HepG2 (cell line): ENCODE measurements around the gene ENPP7. TPM values are rescaled to one million over a fixed set of nuclear protein-coding genes. Genes with fewer than 3 reads are reported as not detected.

Experiments used
- ATAC-seq: fragments of 200-7000 bp; cut with Tn5 transposase; 3 replicates; pipeline ENCODE4 v1.9.1; 2020; ENCODE audit warnings: mild to moderate bottlenecking, moderate library complexity
- BruUV-seq: library from RNA; stranded (reverse); fragments of 400-500 nt; replicated peaks from 2 replicates; lab custom pipeline; 2021; lab: Mats Ljungman, UMichigan
- CTCF ChIA-PET: fragments of 300-600 bp; formaldehyde crosslinking; extraction: SDS; loops from one replicate; lab custom pipeline; 2021; ENCODE audit warnings: low total read pairs, inconsistent platforms, low intra/inter-chr PET ratio; lab: Yijun Ruan, JAX
- POLR2A ChIA-PET: fragments of 350-600 bp; sonication (Branson Sonifier 250); formaldehyde crosslinking; loops from one replicate; lab custom pipeline; 2020; ENCODE audit warnings: antibody characterized with exemption, inconsistent platforms; lab: Yijun Ruan, JAX
- DNase-seq: peaks from one replicate; pipeline ENCODE4 v3.0.0-alpha.2; 2015; ENCODE audit warnings: low spot score
- FAIRE-seq: peaks from 3 replicates; lab custom pipeline; 2011; peaks lifted over from hg19 to GRCh38; lab: Jason Lieb, UNC
- H2AFZ ChIP-seq: one replicate; pipeline ENCODE4 v1.6.1; 2011; ENCODE audit warnings: low read length, inconsistent platforms
- H3K27ac ChIP-seq: fragments of 300-600 bp; 3 replicates; pipeline ENCODE4 v1.8.0; 2011; ENCODE audit warnings: mixed run types, mild to moderate bottlenecking, mixed read lengths, low read length, inconsistent platforms; ENCODE audit not compliant: insufficient read depth; ENCODE audit errors: extremely low read length
- H3K27me3 ChIP-seq, 2 experiments: fragments of 200-600 bp in 1 of 2; 2 replicates in 1 of 2; 3 replicates in 1 of 2; pipeline versions ENCODE4 v1.6.0 to v1.8.0; 2011; ENCODE audit warnings: low read length in 2 of 2, mild to moderate bottlenecking in 2 of 2, moderate library complexity in 2 of 2, inconsistent platforms in 1 of 2; ENCODE audit not compliant: insufficient read depth in 2 of 2, control insufficient read depth in 1 of 2
- H3K36me3 ChIP-seq, 2 experiments: fragments of 200-600 bp in 1 of 2; replicated peaks in 1 of 2; 2 replicates in 1 of 2; 3 replicates in 1 of 2; pipeline versions ENCODE4 v1.5.1 to v1.8.0; 2011; ENCODE audit warnings: low read length in 2 of 2, inconsistent platforms in 1 of 2; ENCODE audit not compliant: insufficient read depth in 2 of 2, control insufficient read depth in 1 of 2
- H3K4me1 ChIP-seq: 2 replicates; pipeline ENCODE4 v1.5.1; 2012; ENCODE audit warnings: low read length, inconsistent platforms; ENCODE audit not compliant: insufficient read depth
- H3K4me2 ChIP-seq: 2 replicates; pipeline ENCODE4 v1.6.0; 2011; ENCODE audit warnings: low read depth, low read length, inconsistent platforms
- H3K4me3 ChIP-seq, 3 experiments: fragments of 200-600 bp in 1 of 3; sonication (generic), shearing (Covaris generic) in 1 of 3; replicated peaks in 1 of 3; 2 replicates each; pipeline ENCODE4 v1.5.1; 2011 to 2016; ENCODE audit warnings: low read length in 3 of 3, inconsistent platforms in 2 of 3, low read depth in 2 of 3, mild to moderate bottlenecking in 2 of 3, control low read depth in 1 of 3, mixed read lengths in 1 of 3; ENCODE audit not compliant: insufficient read depth in 1 of 3
- H3K79me2 ChIP-seq: one replicate; pipeline ENCODE4 v1.6.1; 2011; ENCODE audit warnings: low read length, inconsistent platforms; ENCODE audit not compliant: insufficient read depth
- H3K9ac ChIP-seq: 2 replicates; pipeline ENCODE4 v1.6.0; 2011; ENCODE audit warnings: mild to moderate bottlenecking, low read depth, low read length, inconsistent platforms; ENCODE audit not compliant: insufficient read depth
- H3K9me3 ChIP-seq: 2 replicates; pipeline ENCODE4 v1.5.1; 2012; ENCODE audit warnings: mild to moderate bottlenecking, low read length
- H4K20me1 ChIP-seq: 2 replicates; pipeline ENCODE4 v1.6.0; 2011; ENCODE audit warnings: inconsistent platforms, mild to moderate bottlenecking, low read length, moderate library complexity; ENCODE audit not compliant: insufficient read depth
- CCAR2 ChIP-seq: fragments of 200-400 bp; formaldehyde crosslinking; optimal IDR thresholded peaks from 2 replicates; pipeline ENCODE3; 2018; ENCODE audit warnings: low read depth, mild to moderate bottlenecking, low read length, moderate library complexity
- ONECUT2 ChIP-seq: sonication (generic); formaldehyde crosslinking; IDR thresholded peaks from 2 replicates; pipeline ENCODE4 v1.4.0; 2020; ENCODE audit warnings: missing genetic modification reagents
- RFX1 ChIP-seq: fragments of 450-650 bp; IDR thresholded peaks from 2 replicates; pipeline ENCODE4 v1.6.1; 2017
- SKI ChIP-seq: fragments of 450-650 bp; IDR thresholded peaks from one replicate; pipeline ENCODE4 v1.6.1; 2018; ENCODE audit warnings: mild to moderate bottlenecking; ENCODE audit not compliant: partially characterized antibody
- ZNF709 ChIP-seq: sonication (generic); formaldehyde crosslinking; IDR thresholded peaks from 2 replicates; pipeline ENCODE4 v1.5.0; 2020; ENCODE audit warnings: mild to moderate bottlenecking, missing genetic modification reagents
- ZNF883 ChIP-seq: sonication (generic); formaldehyde crosslinking; IDR thresholded peaks from 2 replicates; pipeline ENCODE4 v1.5.1; 2020; ENCODE audit warnings: mild to moderate bottlenecking, missing genetic modification reagents; ENCODE audit errors: not compliant biosample characterization
- WGBS: methylation state at CpG from one replicate; pipeline ENCODE4 v1.1.6; 2017; ENCODE audit warnings: low lambda C conversion rate; 5-methylcytosine and 5-hydroxymethylcytosine counted together
- in situ Hi-C: cut with HindIII; loops from 2 replicates; pipeline ENCODE4 v1.10.0; 2017; ENCODE audit warnings: low pct_unique_long_range_greater_than_20kb; ENCODE audit not compliant: extremely low pct_ligation_motif_present
- intact Hi-C: fragments of 100-400 bp; cut with micrococcal nuclease; formaldehyde crosslinking; loops from one replicate; pipeline ENCODE4 v1.10.0; 2022; ENCODE audit not compliant: unreplicated experiment
- polyA plus RNA-seq, 8 experiments: library from polyadenylated mRNA; depleted of rRNA in 3 of 8; stranded (reverse) in 7 of 8; unstranded in 1 of 8; fragments of >200 nt; fragmentation: Illumina TruSeq in 4 of 8; extraction: Trizol in 4 of 8; gene quantifications; 2 replicates each; pipeline versions ENCODE4 v1.2.1 to v1.2.3, GENCODE V29; 2011 to 2016; ENCODE audit warnings: low read depth in 4 of 8, missing spikeins in 1 of 8, mixed read lengths in 1 of 8; ENCODE audit not compliant: insufficient read depth in 1 of 8
- total RNA-seq, 5 experiments: library from RNA; depleted of rRNA; stranded (reverse); fragments of >200 nt; fragmentation: Illumina TruSeq; extraction: Trizol; gene quantifications; 2 replicates each; pipeline ENCODE4 v1.2.3, GENCODE V29; 2016; ENCODE audit warnings: low read depth in 1 of 5
- TF ChIP-seq, protein P1 (sequence below): sonication (generic); formaldehyde crosslinking; conservative IDR thresholded peaks from 2 replicates; pipeline ENCODE4 v1.8.1; 2023; ENCODE audit warnings: missing genetic modification reagents
- TF ChIP-seq, protein P2 (sequence below): fragments of 450-650 bp; IDR thresholded peaks from 2 replicates; pipeline ENCODE4 v1.6.1; 2016
- TF ChIP-seq, protein P3 (sequence below): sonication (generic); formaldehyde crosslinking; IDR thresholded peaks from 2 replicates; pipeline ENCODE4 v1.4.0; 2020; ENCODE audit warnings: mild to moderate bottlenecking, missing genetic modification reagents
- TF ChIP-seq, protein P4 (sequence below): sonication (generic); formaldehyde crosslinking; IDR thresholded peaks from 2 replicates; pipeline ENCODE4 v1.4.0; 2020; ENCODE audit warnings: missing genetic modification reagents
- TF ChIP-seq, protein P5 (sequence below): sonication (generic); formaldehyde crosslinking; conservative IDR thresholded peaks from 2 replicates; pipeline ENCODE4 v1.4.0; 2020; ENCODE audit warnings: missing genetic modification reagents

ENPP7 gene
- total and polyA plus RNA-seq, 2 of the 13 experiments (the other 11 are each of a cell fraction or from before 2014, with no cell fraction given), result 1.1 to 2.2 TPM

DNA sequence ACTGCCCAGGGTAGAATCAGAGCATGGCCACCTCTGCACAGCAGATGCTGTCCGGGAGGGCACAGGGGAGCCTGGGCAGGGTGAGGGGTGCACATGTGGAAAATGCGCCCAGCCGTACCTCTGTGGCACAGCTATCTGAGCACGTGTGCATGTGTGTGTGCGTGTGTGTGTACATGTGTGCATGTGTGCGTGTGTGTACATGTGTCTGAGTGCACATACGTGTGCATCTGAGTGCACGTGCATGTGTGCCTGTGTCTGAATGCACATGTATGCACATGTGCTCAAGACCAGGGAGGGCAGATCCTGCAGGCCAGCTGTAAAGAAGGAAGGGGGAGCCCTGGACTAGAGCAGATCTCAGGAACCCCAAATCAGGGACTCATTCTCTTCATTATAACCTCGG, 37.3 kb upstream of the ENPP7 start:
- no peak for TF ChIP-seq ZNF883 (CRISPR knock-in tag)
- TF ChIP-seq, protein P1, sequence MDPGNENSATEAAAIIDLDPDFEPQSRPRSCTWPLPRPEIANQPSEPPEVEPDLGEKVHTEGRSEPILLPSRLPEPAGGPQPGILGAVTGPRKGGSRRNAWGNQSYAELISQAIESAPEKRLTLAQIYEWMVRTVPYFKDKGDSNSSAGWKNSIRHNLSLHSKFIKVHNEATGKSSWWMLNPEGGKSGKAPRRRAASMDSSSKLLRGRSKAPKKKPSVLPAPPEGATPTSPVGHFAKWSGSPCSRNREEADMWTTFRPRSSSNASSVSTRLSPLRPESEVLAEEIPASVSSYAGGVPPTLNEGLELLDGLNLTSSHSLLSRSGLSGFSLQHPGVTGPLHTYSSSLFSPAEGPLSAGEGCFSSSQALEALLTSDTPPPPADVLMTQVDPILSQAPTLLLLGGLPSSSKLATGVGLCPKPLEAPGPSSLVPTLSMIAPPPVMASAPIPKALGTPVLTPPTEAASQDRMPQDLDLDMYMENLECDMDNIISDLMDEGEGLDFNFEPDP (CRISPR knock-in tag), result no peak
- TF ChIP-seq, protein P2, sequence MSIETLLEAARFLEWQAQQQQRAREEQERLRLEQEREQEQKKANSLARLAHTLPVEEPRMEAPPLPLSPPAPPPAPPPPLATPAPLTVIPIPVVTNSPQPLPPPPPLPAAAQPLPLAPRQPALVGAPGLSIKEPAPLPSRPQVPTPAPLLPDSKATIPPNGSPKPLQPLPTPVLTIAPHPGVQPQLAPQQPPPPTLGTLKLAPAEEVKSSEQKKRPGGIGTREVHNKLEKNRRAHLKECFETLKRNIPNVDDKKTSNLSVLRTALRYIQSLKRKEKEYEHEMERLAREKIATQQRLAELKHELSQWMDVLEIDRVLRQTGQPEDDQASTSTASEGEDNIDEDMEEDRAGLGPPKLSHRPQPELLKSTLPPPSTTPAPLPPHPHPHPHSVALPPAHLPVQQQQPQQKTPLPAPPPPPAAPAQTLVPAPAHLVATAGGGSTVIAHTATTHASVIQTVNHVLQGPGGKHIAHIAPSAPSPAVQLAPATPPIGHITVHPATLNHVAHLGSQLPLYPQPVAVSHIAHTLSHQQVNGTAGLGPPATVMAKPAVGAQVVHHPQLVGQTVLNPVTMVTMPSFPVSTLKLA, result peak; percentile 98
- in situ Hi-C loops, result no loop called here
- Histone ChIP-seq H3K4me3 (no peak overlapping the region), H3K9ac (no peak overlapping the region), H3K36me3 (no peaks in the 10 kb centered on the region), H2AFZ (no peak overlapping the region), H3K4me2 (no peak overlapping the region), H3K27ac (no peak overlapping the region), H3K4me1 (no peaks in the 10 kb centered on the region), H4K20me1 (peaks cover 4% of the 10 kb centered on the region; the same call in 1 of the 2 replicates), H3K9me3 (no peaks in the 10 kb centered on the region), H3K27me3 (peaks cover 45 to 92% of the 10 kb centered on the region in 2 experiments; a peak in 4 of 5 replicates), H3K79me2 (no peaks in the 10 kb centered on the region)
- ChIA-PET CTCF (no interaction called here), POLR2A (no interaction called here)
- no peak for DNase-seq
- BruUV-seq, result no TSS peak
- 20% methylated on average over 9 of the region's 9 CpGs for WGBS
- FAIRE-seq, result no peak
- no peak for ATAC-seq
- intact Hi-C loops, result no loop called here

DNA sequence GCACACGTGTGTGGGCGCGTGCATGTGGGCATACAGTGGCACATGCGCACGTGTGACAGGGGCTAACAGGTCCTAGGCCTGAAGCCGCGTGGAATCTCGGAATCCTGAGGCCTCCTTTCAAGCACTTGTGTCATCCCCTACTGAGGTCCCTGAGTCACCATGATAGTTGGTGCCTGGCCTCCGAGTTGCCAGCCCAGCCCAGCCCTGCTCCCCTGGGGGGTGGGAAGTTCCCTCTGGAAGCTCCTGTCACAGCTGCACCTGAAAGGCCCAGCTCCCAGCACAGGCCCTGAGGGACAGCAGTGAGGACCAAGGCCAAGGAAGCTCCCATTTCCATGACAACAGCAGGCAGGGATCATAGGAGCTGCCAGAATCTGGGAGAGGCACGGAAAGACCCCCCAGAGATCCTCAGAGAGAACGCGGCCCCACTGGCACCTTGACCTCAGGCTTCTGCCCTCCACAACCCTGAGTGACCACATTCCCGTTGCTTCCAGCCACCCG, 35.4 kb upstream of the ENPP7 start:
- FAIRE-seq, result no peak
- ChIA-PET POLR2A (no interaction called here), CTCF (no interaction called here)
- Histone ChIP-seq H2AFZ (no peak overlapping the region), H3K27ac (no peak overlapping the region), H3K79me2 (no peaks in the 10 kb centered on the region), H3K4me3 (no peak overlapping the region), H3K9ac (no peak overlapping the region), H3K9me3 (no peaks in the 10 kb centered on the region), H3K36me3 (no peaks in the 10 kb centered on the region), H3K4me2 (no peak overlapping the region), H4K20me1 (peaks cover 7% of the 10 kb centered on the region; the same call in 1 of the 2 replicates), H3K27me3 (peaks cover 41 to 84% of the 10 kb centered on the region in 2 experiments; a peak in 4 of 5 replicates), H3K4me1 (no peaks in the 10 kb centered on the region)
- ATAC-seq, result no peak
- no peak for DNase-seq
- BruUV-seq, result no TSS peak
- intact Hi-C loops, result no loop called here
- 36% methylated on average over 7 of the region's 14 CpGs for WGBS
- in situ Hi-C loops, result no loop called here
- TF ChIP-seq CCAR2 (no peak), ZNF709 (CRISPR knock-in tag) (no peak), ONECUT2 (CRISPR knock-in tag) (no peak), SKI (no peak), RFX1 (no peak)
- TF ChIP-seq, protein P3, sequence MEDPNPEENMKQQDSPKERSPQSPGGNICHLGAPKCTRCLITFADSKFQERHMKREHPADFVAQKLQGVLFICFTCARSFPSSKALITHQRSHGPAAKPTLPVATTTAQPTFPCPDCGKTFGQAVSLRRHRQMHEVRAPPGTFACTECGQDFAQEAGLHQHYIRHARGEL (CRISPR knock-in tag), result no peak
- TF ChIP-seq, protein P4, sequence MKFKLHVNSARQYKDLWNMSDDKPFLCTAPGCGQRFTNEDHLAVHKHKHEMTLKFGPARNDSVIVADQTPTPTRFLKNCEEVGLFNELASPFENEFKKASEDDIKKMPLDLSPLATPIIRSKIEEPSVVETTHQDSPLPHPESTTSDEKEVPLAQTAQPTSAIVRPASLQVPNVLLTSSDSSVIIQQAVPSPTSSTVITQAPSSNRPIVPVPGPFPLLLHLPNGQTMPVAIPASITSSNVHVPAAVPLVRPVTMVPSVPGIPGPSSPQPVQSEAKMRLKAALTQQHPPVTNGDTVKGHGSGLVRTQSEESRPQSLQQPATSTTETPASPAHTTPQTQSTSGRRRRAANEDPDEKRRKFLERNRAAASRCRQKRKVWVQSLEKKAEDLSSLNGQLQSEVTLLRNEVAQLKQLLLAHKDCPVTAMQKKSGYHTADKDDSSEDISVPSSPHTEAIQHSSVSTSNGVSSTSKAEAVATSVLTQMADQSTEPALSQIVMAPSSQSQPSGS (CRISPR knock-in tag), result no peak
- TF ChIP-seq, protein P5, sequence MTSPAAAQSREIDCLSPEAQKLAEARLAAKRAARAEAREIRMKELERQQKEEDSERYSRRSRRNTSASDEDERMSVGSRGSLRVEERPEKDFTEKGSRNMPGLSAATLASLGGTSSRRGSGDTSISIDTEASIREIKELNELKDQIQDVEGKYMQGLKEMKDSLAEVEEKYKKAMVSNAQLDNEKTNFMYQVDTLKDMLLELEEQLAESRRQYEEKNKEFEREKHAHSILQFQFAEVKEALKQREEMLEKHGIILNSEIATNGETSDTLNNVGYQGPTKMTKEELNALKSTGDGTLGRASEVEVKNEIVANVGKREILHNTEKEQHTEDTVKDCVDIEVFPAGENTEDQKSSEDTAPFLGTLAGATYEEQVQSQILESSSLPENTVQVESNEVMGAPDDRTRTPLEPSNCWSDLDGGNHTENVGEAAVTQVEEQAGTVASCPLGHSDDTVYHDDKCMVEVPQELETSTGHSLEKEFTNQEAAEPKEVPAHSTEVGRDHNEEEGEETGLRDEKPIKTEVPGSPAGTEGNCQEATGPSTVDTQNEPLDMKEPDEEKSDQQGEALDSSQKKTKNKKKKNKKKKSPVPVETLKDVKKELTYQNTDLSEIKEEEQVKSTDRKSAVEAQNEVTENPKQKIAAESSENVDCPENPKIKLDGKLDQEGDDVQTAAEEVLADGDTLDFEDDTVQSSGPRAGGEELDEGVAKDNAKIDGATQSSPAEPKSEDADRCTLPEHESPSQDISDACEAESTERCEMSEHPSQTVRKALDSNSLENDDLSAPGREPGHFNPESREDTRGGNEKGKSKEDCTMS, result no peak
